Fibroblast of lung (primary cell): ENCODE data around the gene HSF2BP. TPM values are rescaled to one million over a fixed set of nuclear protein-coding genes. Genes with fewer than 3 reads are reported as not detected.

Experiments used
- DNase-seq, 2 donors: peaks; one replicate each; pipeline versions ENCODE4 v3.0.0 to v3.0.0-alpha.2; 2010; ENCODE audit warnings: low read depth in 2 of 2
- H2AFZ ChIP-seq: 2 replicates; pipeline ENCODE4 v1.5.1; 2012; ENCODE audit warnings: low read length, control low read depth, inconsistent platforms
- H3K27ac ChIP-seq: 2 replicates; pipeline ENCODE4 v1.5.1; 2011; ENCODE audit warnings: low read length, control low read depth; ENCODE audit not compliant: insufficient read depth
- H3K27me3 ChIP-seq: 2 replicates; pipeline ENCODE4 v1.5.1; 2011; ENCODE audit warnings: mild to moderate bottlenecking, low read length; ENCODE audit not compliant: control insufficient read depth, insufficient read depth
- H3K36me3 ChIP-seq: 2 replicates; pipeline ENCODE4 v1.5.1; 2011; ENCODE audit warnings: low read length; ENCODE audit not compliant: control insufficient read depth, insufficient read depth
- H3K4me1 ChIP-seq: 2 replicates; pipeline ENCODE4 v1.5.1; 2011; ENCODE audit warnings: low read length; ENCODE audit not compliant: control insufficient read depth, insufficient read depth; ENCODE audit errors: extremely low read depth
- H3K4me2 ChIP-seq: 2 replicates; pipeline ENCODE4 v1.5.1; 2011; ENCODE audit warnings: low read length, control low read depth; ENCODE audit not compliant: insufficient read depth; ENCODE audit errors: extremely low read depth
- H3K4me3 ChIP-seq, 4 experiments: fragments of 200-600 bp in 1 of 4; sonication (generic) in 1 of 4; replicated peaks in 1 of 4; 2 replicates each; pipeline ENCODE4 v1.5.1; 2011 to 2016; ENCODE audit warnings: low read length in 4 of 4, low read depth in 3 of 4, mild to moderate bottlenecking in 3 of 4, control low read depth in 2 of 4, inconsistent platforms in 1 of 4, mixed read lengths in 1 of 4; ENCODE audit not compliant: insufficient read depth in 1 of 4; ENCODE audit errors: control extremely low read depth in 1 of 4
- H3K79me2 ChIP-seq: 2 replicates; pipeline ENCODE4 v1.5.1; 2012; ENCODE audit warnings: mild to moderate bottlenecking, low read length, inconsistent platforms; ENCODE audit not compliant: control insufficient read depth, insufficient read depth
- H3K9ac ChIP-seq: 2 replicates; pipeline ENCODE4 v1.5.1; 2011; ENCODE audit warnings: mild to moderate bottlenecking, low read length, control low read depth; ENCODE audit not compliant: insufficient read depth
- H3K9me3 ChIP-seq: 2 replicates; pipeline ENCODE4 v1.5.1; 2012; ENCODE audit warnings: low read depth, low read length; ENCODE audit not compliant: control insufficient read depth, insufficient read depth
- H4K20me1 ChIP-seq: 2 replicates; pipeline ENCODE4 v1.5.1; 2011; ENCODE audit warnings: low read length; ENCODE audit not compliant: control insufficient read depth, insufficient read depth; ENCODE audit errors: extremely low read depth
- CTCF ChIP-seq, 2 donors: IDR thresholded peaks in 1 of 2; conservative IDR thresholded peaks in 1 of 2; 1 replicate in 1 of 2; 2 replicates in 1 of 2; pipeline ENCODE4 v1.5.1; 2011 to 2012; ENCODE audit warnings: low read length in 2 of 2, control low read depth in 1 of 2, inconsistent platforms in 1 of 2, low read depth in 1 of 2, mild to moderate bottlenecking in 1 of 2
- EZH2 ChIP-seq: IDR thresholded peaks from 2 replicates; pipeline ENCODE4 v1.5.1; 2012; ENCODE audit warnings: low read length, control low read depth, mild to moderate bottlenecking; ENCODE audit errors: missing control alignments
- polyA plus RNA-seq, 2 donors: library from polyadenylated mRNA; depleted of rRNA in 1 of 2; stranded (reverse) in 1 of 2; unstranded in 1 of 2; fragments of >200 nt; gene quantifications; 2 replicates each; pipeline ENCODE4 v1.2.1, GENCODE V29; 2011 to 2012; ENCODE audit warnings: missing spikeins in 1 of 2
- total RNA-seq: library from RNA; depleted of rRNA; stranded (reverse); fragments of >200 nt; gene quantifications from 2 replicates; pipeline ENCODE4 v1.2.1, GENCODE V29; 2014

HSF2BP gene
- total and polyA plus RNA-seq, 2 donors (not counting 1 experiment from before 2014, with no cell fraction given): 0.70 to 1.2 TPM

- no peak overlapping the region for H3K4me2 ChIP-seq
- peaks cover 18% of the 10 kb centered on the region for H3K36me3 ChIP-seq
- no peak overlapping the region for H3K9ac ChIP-seq
- H3K4me3 ChIP-seq: no peak overlapping the region
- H2AFZ ChIP-seq: no peak overlapping the region
- H3K79me2 ChIP-seq: no peaks in the 10 kb centered on the region
- DNase-seq: no peak
- no peaks in the 10 kb centered on the region for H4K20me1 ChIP-seq
- no peaks in the 10 kb centered on the region for H3K27me3 ChIP-seq
- H3K4me1 ChIP-seq: no peaks in the 10 kb centered on the region
- TF ChIP-seq EZH2 (no peak), CTCF (conservative IDR thresholded peaks at IDR 0.05 in 1 of 2, IDR thresholded peaks at IDR 0.05 in 1 of 2; ENCODE audit: low read depth in 1 of 2, low read length in 2 of 2) (no peak)
- no peaks in the 10 kb centered on the region for H3K9me3 ChIP-seq
- H3K27ac ChIP-seq: no peak overlapping the region
Observed at GRCh38 chr21:43692949-43693348, 33.7 kb upstream of the HSF2BP start.

- H3K36me3 ChIP-seq: peaks cover 22% of the 10 kb centered on the region
- DNase-seq: no peak
- H3K4me1 ChIP-seq: no peaks in the 10 kb centered on the region
- H3K9ac ChIP-seq: no peak overlapping the region
- H3K9me3 ChIP-seq: no peaks in the 10 kb centered on the region
- H4K20me1 ChIP-seq: no peaks in the 10 kb centered on the region
- H3K27ac ChIP-seq: no peak overlapping the region
- no peak for TF ChIP-seq CTCF (conservative IDR thresholded peaks at IDR 0.05 in 1 of 2, IDR thresholded peaks at IDR 0.05 in 1 of 2; ENCODE audit: low read depth in 1 of 2, low read length in 2 of 2)
- no peak for TF ChIP-seq EZH2
- no peaks in the 10 kb centered on the region for H3K27me3 ChIP-seq
- H2AFZ ChIP-seq: no peak overlapping the region
- H3K4me2 ChIP-seq: no peak overlapping the region
- no peaks in the 10 kb centered on the region for H3K79me2 ChIP-seq
- no peak overlapping the region for H3K4me3 ChIP-seq
Observed at GRCh38 chr21:43691801-43692200, 32.5 kb upstream of the HSF2BP start.

GRCh38 chr21:43691086-43691795, 32.0 kb upstream of the HSF2BP start:
- Histone ChIP-seq H3K9me3 (no peaks in the 10 kb centered on the region), H3K79me2 (no peaks in the 10 kb centered on the region), H3K4me3 (no peak overlapping the region), H2AFZ (no peak overlapping the region), H3K9ac (no peak overlapping the region), H4K20me1 (no peaks in the 10 kb centered on the region), H3K27ac (no peak overlapping the region), H3K36me3 (peaks cover 22% of the 10 kb centered on the region), H3K27me3 (no peaks in the 10 kb centered on the region), H3K4me1 (no peaks in the 10 kb centered on the region), H3K4me2 (no peak overlapping the region)
- no peak for TF ChIP-seq CTCF (conservative IDR thresholded peaks at IDR 0.05 in 1 of 2, IDR thresholded peaks at IDR 0.05 in 1 of 2; ENCODE audit: low read depth in 1 of 2, low read length in 2 of 2)
- no peak for TF ChIP-seq EZH2
- no peak for DNase-seq
